ENCODE data around the gene DDIT3.
"Not testable (repeated sequence)": the region's sequence is repeated elsewhere in the genome, so short reads cannot be mapped to it uniquely, and the experiment has no call there.

DDIT3 gene

GRCh38 chr12:57511588-57512325 is 8.6 kb downstream of the DDIT3 start:
- DNase-seq = no peak

GRCh38 chr12:57511161-57511560 is 9.2 kb downstream of the DDIT3 start:
- no peak for DNase-seq

DNA sequence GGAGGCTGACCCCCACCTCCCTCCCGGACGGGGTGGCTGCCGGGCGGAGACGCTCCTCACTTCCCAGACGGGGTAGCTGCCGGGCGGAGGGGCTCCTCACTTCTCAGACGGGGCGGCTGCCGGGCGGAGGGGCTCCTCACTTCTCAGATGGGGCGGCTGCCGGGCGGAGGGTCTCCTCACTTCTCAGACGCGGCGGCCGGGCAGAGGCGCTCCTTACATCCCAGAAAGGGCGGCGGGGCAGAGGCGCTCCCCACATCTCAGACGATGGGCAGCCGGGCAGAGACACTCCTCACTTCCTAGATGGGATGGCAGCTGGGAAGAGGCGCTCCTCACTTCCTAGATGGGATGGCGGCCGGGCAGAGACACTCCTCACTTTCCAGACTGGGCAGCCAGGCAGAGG is 12.5 kb downstream of the DDIT3 start:
- DNase-seq = not testable (repeated sequence)

DNA sequence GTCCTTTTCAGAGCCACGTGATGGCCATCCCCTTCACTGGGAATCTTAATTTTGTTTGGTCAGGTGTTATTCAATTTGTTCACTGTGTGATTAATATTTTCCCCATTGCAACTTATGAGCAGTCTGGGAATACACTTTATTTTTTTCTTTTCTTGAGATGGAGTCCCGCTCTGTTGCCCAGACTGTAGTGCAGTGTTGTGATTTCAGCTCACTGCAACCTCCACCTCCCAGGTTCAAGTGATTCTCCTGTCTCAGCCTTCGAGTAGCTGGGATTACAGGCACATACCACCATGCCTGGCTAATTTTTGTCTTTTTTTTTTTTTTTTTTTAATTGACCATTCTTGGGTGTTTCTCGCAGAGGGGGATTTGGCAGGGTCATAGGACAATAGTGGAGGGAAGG is 13.8 kb downstream of the DDIT3 start:
- DNase-seq = not testable (repeated sequence)

- not testable (repeated sequence) for DNase-seq
These were observed 17.9 kb downstream of the DDIT3 start for GRCh38 chr12:57502311-57502969.

GRCh38 chr12:57500213-57500612 is 20.1 kb downstream of the DDIT3 start:
- DNase-seq = no peak

DNA sequence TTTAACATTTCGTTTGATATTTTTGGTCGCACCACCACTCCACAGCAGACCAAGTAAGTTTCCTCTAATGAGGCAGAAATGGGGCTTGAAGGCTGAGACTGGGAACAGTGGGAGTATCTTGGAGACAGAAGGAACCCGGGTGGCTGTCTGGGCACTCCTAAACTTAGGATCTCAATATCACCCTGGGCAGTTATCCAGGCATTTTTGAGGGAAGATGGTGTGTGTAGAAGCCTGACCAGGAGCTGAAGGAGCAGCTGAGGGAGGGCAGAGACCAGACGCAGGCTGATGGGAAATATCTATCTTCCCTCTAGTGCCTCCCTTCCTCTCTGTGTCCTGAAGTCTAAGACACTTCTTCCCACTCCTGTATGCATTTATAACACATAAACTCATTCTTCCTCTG is 21.7 kb downstream of the DDIT3 start:
- DNase-seq = no peak

DNA sequence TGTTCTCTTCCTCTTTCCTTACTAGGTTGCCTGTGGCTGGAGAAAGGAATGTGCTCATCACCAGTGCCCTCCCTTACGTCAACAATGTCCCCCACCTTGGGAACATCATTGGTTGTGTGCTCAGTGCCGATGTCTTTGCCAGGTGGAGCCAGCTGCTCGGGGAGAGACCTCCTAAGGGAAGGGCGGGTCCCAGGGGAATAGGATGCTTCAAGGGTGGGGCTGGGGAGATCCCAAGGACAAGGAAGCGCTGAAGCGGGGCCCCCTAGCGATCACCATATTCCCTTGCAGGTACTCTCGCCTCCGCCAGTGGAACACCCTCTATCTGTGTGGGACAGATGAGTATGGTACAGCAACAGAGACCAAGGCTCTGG is 22.2 kb downstream of the DDIT3 start:
- DNase-seq = peak; percentile 77

DNA sequence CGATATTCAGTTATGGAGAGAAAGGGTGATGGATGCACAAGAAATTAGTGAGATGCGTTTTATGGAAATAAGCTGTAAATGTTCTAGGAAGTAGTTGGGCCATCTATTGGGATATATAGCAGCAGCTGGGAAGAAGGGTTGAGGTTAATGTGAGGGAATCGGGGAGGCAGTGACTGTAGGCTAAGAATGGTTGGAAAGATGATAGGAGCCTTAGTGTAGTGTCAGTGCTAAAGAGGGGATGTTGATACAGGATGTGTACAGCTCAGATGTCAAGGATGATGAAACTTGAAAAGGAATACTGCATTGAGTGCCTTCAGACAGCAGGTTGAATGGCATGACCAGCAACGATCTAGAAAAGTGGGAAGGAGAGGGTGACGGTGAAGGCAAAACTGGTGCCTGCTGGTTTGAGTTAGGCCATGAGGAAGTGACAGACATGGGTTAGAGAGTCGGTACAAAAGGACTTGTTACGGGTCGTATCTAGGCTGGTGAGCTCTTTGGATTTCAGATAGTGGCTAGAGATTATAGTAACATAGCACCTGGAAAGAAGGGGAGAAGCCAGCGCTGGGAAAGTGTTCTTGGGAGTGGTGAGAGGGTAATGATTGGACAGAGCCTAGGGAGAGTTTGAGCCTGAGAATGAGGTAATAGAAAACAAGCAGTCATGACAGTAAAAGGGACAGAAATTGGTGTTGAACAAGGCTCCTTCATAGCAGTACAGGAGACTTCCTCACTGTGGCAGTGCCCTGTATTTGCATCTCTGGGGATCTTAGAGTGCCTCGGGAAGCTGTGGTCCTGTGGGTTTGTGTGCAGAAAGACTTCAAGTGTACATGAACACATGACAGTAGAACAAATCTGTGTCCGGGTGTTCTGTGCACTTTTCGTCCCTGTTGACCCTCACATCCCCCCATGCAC is 22.8 kb downstream of the DDIT3 start:
- DNase-seq = no peak

DNA sequence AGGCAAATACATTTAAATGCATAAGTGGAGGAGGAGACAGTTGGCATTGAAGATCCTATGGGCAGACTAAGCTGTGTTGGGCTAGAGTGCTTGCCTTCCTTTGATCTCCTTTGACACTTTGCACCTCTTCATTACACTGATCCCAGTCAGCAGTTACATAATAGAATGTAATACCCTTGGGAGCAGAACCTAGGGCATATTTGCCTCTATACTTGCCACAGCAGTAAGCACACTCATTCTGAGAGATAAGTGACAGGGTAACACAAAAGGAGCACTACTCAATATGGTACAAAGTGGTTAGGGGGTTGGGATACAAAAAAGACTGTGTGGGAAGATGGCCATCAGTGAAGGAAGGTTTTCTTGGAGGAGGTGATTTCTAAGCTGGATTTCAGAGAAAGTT is 23.5 kb downstream of the DDIT3 start:
- DNase-seq = no peak

DNA sequence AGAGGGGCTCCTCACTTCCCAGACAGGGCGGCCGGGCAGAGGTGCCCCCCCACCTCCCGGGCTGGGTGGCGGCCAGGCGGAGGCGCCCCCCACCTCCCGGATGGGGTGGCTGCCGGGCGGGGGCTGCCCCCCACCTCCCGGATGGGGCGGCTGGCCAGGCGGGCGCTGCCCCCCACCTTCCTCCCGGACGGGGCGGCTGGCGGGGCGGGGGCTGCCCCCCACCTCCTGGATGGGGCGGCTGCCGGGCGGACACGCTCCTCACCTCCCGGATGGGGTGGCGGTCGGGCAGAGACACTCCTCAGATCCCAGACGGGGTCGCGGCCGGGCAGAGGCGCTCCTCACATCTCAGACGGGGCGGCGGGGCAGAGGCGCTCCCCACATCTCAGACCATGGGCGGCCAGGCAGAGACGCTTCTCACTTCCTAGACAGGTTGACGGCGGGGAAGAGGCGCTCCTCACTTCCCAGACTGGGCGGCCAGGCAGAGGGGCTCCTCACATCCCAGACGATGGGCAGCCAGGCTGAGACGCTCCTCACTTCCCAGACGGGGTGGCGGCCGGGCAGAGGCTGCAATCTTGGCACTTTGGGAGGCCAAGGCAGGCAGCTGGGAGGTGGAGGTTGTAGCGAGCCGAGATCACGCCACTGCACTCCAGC is 25.1 kb downstream of the DDIT3 start:
- not testable (repeated sequence) for DNase-seq

DNA sequence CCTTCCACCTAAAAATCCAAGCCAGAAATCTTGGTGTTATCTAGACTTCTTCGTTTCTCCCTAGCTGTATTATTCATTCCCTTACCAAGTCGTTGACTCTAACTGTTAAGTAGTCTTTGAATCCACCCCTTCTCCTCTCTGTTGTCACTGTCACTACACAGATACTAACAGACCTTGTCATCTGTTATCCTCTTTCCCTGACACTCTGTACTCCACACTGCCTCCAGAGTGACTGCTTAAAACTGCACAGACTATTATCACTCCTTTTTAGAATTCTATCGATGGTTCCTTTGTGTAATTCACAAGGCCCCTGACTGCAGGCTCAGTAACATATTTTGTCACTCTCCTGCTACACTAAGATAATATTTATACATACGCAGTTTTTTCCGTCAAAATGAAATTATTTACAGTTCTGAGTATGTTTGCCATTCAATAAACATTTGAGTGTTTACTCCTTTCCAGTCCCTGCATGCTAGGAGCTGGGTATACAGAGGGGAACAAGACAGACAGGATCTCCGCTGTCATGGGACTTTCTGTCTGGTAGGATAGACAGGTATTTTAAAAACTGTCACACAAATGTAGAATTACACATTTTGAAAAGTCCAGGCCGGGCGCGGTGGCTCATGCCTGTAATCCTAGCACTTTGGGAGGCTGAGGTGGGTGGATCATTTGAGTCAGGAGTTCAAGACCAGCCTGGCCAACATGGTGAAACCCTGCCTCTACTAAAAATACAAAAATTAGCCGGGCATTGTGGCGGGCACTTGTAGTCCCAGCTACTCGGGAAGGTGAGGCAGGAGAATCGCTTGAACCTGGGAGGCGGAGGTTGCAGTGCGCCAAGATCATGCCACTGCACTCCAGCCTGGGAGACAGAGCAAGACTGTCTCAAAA is 28.7 kb downstream of the DDIT3 start:
- DNase-seq = peak; percentile 57

GRCh38 chr12:57490126-57490525 is 30.2 kb downstream of the DDIT3 start:
- DNase-seq = no peak

DNA sequence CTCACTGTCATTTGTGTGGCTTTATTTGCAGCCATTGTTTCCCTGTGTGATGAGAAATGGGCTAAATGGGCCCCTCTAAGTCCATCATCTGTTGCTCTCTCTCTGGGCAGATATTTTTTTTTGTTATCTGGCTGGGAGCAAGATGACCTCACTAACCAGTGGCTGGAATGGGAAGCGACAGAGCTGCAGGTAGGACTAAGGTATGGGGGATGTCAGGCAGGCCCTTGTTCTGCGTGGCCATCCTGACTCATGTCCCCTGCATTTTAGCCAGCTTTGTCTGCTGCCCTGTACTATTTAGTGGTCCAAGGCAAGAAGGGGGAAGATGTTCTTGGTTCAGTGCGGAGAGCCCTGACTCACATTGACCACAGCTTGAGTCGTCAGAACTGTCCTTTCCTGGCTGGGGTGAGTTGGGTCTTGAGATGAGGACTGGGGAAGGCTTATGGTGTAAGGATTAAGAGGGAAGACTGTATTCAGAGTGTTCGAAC is 31.1 kb downstream of the DDIT3 start:
- DNase-seq = peak; percentile 45

DNA sequence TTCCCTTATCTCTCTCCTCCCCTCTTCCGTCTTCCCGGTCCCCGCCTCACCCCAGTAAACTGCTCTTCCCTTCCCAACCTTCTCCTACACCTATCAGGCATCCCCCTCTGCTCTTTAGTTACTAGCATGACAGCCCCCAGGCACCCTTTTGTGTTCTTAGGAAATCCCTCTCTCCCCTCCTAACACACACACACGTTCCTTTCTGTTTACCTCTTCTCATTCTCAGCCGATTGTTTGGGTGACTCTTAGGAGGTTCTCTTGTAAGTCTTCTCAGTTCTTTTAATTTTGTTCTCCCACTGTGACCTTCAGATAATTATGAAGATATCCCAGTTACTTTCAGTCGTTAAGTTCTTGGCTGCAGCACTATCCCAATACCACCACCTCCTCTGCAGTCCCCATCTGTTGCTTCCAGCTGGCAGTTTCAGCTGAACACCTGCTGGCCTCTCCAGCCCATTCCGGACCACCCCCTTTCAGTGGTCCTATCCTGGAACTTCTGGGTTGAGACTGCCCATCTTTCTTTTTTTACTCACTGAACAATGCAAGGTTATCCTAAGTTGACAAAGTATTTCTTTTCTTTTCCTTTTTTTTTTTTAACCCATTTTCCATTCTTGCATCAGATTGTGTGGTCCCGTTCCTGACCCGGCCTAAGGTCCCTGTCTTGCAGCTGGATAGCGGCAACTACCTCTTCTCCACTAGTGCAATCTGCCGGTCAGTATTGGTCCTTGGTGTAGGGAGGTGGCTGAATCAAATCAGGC is 31.7 kb downstream of the DDIT3 start:
- DNase-seq = peak; percentile 68

DNA sequence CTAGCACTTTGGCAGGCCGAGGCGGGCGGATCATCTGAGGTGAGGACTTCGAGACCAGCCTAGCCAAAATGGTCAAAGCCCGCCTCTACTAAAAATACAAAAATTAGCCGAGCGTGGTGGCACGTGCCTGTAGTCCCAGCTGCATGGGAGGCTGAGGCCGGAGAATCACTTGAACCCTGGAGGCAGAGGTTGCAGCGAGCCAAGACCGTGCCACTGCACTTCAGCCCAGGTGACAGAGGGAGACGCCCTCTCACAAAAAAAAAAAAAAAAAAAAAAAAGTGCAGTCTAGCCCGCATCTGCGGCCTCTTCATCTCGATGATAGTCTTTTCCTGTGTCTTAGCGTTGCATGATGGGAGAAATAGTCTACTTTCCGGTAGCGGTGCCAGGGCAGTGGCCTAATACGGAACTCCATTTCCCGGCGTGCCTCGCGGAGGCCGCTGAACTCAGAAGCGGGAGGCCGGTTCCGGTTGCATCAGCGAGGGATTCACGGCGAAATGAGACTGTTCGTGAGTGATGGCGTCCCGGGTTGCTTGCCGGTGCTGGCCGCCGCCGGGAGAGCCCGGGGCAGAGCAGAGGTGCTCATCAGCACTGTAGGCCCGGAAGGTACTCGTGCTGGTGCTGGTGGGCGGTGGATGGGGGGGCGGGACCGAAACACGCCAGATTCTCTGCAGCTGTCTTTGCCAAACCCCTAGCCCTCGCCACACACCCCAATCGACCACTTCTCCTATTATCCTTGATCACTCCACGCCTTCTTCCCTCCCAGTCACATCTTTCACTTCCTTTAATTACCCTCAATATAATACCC is 32.5 kb downstream of the DDIT3 start, which contains the start of gene MARS1:
TSS of gene MARS1 (plus strand) at position 472 of the 805 bp plus-strand sequence. CDS start at position 495, 23 bp downstream.
- DNase-seq = peak; percentile 99

GRCh38 chr12:57487055-57487596 is 33.2 kb downstream of the DDIT3 start:
- peak; percentile 73 for DNase-seq

- DNase-seq = peak; percentile 32
These were observed 34.6 kb downstream of the DDIT3 start for GRCh38 chr12:57485695-57486094.

DNA sequence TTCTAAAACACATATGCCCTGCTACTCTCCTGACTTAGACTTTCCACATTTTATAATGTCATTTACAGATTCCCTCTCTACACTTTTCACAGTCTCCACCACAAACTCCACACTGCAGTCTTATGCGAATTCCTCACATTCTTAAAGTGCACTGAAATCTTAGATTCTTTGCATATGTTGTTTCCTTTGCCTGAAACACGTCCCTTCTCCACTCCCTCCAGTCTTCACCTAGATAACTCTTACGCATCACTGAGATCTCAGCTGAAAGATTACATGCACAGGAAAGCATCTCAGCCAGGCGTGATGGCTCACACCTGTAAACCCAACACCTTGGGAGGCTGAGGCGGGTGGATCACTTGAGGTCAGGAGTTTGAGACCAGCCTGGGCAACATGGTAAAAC is 36.8 kb downstream of the DDIT3 start:
- no peak for DNase-seq

GRCh38 chr12:57481671-57482070 is 38.6 kb downstream of the DDIT3 start:
- DNase-seq = no peak
